ENCODE results near the gene CCDC136. TPM values are rescaled to one million over a fixed set of nuclear protein-coding genes. Genes with fewer than 3 reads are reported as not detected.

CCDC136 gene
- total RNA-seq, 1 experiment from 2014 or later: 11.1 TPM

DNA sequence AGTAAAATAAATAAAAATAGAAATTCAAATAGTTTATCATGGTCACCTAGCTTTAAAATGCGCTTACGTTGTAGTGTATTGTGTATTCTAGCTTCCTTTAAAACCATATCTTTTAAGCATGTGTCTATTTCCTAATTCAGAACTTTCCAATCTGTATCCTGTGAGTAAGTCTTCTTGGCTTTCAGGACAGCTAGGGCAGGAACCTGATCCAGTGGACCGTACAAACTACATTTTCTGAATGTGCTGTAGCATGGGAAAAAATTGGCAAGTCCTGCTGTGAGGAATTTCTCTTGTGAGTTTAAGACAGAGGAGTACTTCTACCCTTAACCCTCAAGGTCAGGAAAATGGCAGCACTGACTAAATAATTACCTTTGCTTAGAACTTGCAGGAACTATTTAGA, 28.2 kb upstream of the CCDC136 start:
- Histone ChIP-seq H3K27ac (ENCODE audit: low read depth, low read length) (no peak overlapping the region), H3K9me3 (ENCODE audit: control insufficient read depth in 1 of 2, insufficient read depth in 1 of 2, low read depth in 1 of 2, low read length in 2 of 2) (no peaks in the 10 kb centered on the region), H3K4me1 (ENCODE audit: control insufficient read depth in 1 of 2, insufficient read depth in 2 of 2, low read length in 2 of 2) (no peaks in the 10 kb centered on the region), H3K4me3 (replicated peaks in 1 of 2; ENCODE audit: low read depth in 1 of 2, low read length in 2 of 2) (no peak overlapping the region), H3K4me2 (ENCODE audit: low read length) (no peak overlapping the region), H3K9me2 (ENCODE audit: insufficient read depth) (no peaks in the 10 kb centered on the region), H3K9ac (ENCODE audit: low read length) (no peak overlapping the region), H4K20me1 (ENCODE audit: insufficient read depth) (no peaks in the 10 kb centered on the region), H2AFZ (ENCODE audit: low read depth, low read length, poor library complexity, severe bottlenecking) (no peak overlapping the region), H3K79me2 (ENCODE audit: insufficient read depth, low read length) (no peaks in the 10 kb centered on the region), H3K27me3 (ENCODE audit: insufficient read depth, low read length) (no peaks in the 10 kb centered on the region), H3K36me3 (ENCODE audit: control insufficient read depth in 1 of 2, insufficient read depth in 2 of 2, low read length in 2 of 2) (peaks cover 36 to 40% of the 10 kb centered on the region in 2 experiments)
- no peak for TF ChIP-seq EZH2phosphoT487 (IDR thresholded peaks at IDR 0.05; ENCODE audit: borderline replicate concordance)
- TF ChIP-seq, protein P1, sequence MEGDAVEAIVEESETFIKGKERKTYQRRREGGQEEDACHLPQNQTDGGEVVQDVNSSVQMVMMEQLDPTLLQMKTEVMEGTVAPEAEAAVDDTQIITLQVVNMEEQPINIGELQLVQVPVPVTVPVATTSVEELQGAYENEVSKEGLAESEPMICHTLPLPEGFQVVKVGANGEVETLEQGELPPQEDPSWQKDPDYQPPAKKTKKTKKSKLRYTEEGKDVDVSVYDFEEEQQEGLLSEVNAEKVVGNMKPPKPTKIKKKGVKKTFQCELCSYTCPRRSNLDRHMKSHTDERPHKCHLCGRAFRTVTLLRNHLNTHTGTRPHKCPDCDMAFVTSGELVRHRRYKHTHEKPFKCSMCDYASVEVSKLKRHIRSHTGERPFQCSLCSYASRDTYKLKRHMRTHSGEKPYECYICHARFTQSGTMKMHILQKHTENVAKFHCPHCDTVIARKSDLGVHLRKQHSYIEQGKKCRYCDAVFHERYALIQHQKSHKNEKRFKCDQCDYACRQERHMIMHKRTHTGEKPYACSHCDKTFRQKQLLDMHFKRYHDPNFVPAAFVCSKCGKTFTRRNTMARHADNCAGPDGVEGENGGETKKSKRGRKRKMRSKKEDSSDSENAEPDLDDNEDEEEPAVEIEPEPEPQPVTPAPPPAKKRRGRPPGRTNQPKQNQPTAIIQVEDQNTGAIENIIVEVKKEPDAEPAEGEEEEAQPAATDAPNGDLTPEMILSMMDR (IDR thresholded peaks at IDR 0.05 in 2 of 3, conservative IDR thresholded peaks at IDR 0.05 in 1 of 3; ENCODE audit: borderline replicate concordance in 1 of 3, insufficient read depth in 1 of 3, low read depth in 2 of 3, low read length in 2 of 3): no peak
- RAD21 ChIA-PET (ENCODE audit: low non-redundant PET in 1 of 2, low total read pairs in 2 of 2, uncharacterized antibody in 2 of 2, unreplicated experiment in 2 of 2): no interaction called here
- BruUV-seq (replicated peaks): no TSS peak
- ATAC-seq (no peak), DNase-seq (ENCODE audit: low read depth, low spot score) (no peak)
- POLR2A ChIA-PET: no interaction called here
- CTCF ChIA-PET: no interaction called here
- intact Hi-C loops (cut with micrococcal nuclease): no loop called here

DNA sequence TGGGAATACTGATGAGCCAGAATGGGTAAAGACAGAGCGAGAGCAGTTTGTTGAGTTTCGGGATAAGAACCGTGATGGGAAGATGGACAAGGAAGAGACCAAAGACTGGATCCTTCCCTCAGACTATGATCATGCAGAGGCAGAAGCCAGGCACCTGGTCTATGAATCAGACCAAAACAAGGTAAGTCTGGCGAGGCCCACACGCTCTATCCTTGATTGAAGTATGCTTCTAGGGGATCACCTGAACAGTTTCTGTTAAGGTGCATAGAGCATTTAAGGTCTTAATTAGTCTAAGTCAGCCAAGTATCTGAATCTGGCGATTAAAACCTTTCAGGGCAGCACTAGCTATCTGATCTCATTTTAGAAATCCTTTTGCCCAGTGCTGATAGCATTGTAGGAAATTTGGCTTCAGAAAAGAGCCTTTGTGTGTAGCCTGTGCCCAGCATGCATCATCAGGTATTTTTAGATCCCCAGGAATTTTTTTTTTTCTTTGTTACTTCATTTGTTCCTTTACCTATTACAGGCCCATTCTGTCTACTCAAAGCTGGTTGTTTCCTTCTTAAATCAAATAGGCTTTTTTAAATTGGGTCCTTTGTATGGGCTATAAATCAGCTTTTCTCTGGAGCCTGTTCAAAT, 24.2 kb upstream of the CCDC136 start:
- ChIA-PET RAD21 (ENCODE audit: low non-redundant PET in 1 of 2, low total read pairs in 2 of 2, uncharacterized antibody in 2 of 2, unreplicated experiment in 2 of 2) (no interaction called here), CTCF (no interaction called here), POLR2A (no interaction called here)
- no peaks in the 10 kb centered on the region for H4K20me1 ChIP-seq (ENCODE audit: insufficient read depth)
- no peak overlapping the region for H3K4me2 ChIP-seq (ENCODE audit: low read length)
- intact Hi-C loops (cut with micrococcal nuclease): no loop called here
- TF ChIP-seq SRF (IDR thresholded peaks at IDR 0.05; ENCODE audit: low read depth): no peak
- TF ChIP-seq EZH2 (IDR thresholded peaks at IDR 0.05): no peak
- TF ChIP-seq EGR1 (IDR thresholded peaks at IDR 0.05; ENCODE audit: low read depth): no peak
- no peak for TF ChIP-seq RAD21 (IDR thresholded peaks at IDR 0.05; ENCODE audit: low read depth)
- no peak for TF ChIP-seq SIN3A (IDR thresholded peaks at IDR 0.05; ENCODE audit: low read depth)
- TF ChIP-seq ELF1 (IDR thresholded peaks at IDR 0.05; ENCODE audit: borderline replicate concordance, low read depth): no peak
- no peak for TF ChIP-seq ZNF274 (IDR thresholded peaks at IDR 0.05; ENCODE audit: low read depth, low read length)
- no peak for TF ChIP-seq ZFX (IDR thresholded peaks at IDR 0.05)
- TF ChIP-seq POLR2A (IDR thresholded peaks at IDR 0.05; ENCODE audit: borderline replicate concordance, extremely low read depth, insufficient read depth, insufficient read length): no peak
- no peak for TF ChIP-seq CBX3 (IDR thresholded peaks at IDR 0.05; ENCODE audit: low read depth)
- TF ChIP-seq, protein P2, sequence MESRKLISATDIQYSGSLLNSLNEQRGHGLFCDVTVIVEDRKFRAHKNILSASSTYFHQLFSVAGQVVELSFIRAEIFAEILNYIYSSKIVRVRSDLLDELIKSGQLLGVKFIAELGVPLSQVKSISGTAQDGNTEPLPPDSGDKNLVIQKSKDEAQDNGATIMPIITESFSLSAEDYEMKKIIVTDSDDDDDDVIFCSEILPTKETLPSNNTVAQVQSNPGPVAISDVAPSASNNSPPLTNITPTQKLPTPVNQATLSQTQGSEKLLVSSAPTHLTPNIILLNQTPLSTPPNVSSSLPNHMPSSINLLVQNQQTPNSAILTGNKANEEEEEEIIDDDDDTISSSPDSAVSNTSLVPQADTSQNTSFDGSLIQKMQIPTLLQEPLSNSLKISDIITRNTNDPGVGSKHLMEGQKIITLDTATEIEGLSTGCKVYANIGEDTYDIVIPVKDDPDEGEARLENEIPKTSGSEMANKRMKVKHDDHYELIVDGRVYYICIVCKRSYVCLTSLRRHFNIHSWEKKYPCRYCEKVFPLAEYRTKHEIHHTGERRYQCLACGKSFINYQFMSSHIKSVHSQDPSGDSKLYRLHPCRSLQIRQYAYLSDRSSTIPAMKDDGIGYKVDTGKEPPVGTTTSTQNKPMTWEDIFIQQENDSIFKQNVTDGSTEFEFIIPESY (IDR thresholded peaks at IDR 0.05; ENCODE audit: extremely low read depth, insufficient replicate concordance, low read length): no peak
- TF ChIP-seq, protein P3, sequence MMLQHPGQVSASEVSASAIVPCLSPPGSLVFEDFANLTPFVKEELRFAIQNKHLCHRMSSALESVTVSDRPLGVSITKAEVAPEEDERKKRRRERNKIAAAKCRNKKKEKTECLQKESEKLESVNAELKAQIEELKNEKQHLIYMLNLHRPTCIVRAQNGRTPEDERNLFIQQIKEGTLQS (IDR thresholded peaks at IDR 0.05): no peak
- no peak for TF ChIP-seq YY1 (IDR thresholded peaks at IDR 0.05; ENCODE audit: extremely low read depth, insufficient replicate concordance, low read depth, low read length)
- TF ChIP-seq JUND (IDR thresholded peaks at IDR 0.05): no peak
- H3K9me3 ChIP-seq (ENCODE audit: control insufficient read depth in 1 of 2, insufficient read depth in 1 of 2, low read depth in 1 of 2, low read length in 2 of 2): no peaks in the 10 kb centered on the region
- H3K4me1 ChIP-seq (ENCODE audit: control insufficient read depth in 1 of 2, insufficient read depth in 2 of 2, low read length in 2 of 2): no peaks in the 10 kb centered on the region
- no peaks in the 10 kb centered on the region for H3K27me3 ChIP-seq (ENCODE audit: insufficient read depth, low read length)
- no peak for DNase-seq (ENCODE audit: low read depth, low spot score)
- no peaks in the 10 kb centered on the region for H3K9me2 ChIP-seq (ENCODE audit: insufficient read depth)
- no peak overlapping the region for H3K27ac ChIP-seq (ENCODE audit: low read depth, low read length)
- H3K79me2 ChIP-seq (ENCODE audit: insufficient read depth, low read length): no peaks in the 10 kb centered on the region
- no peak overlapping the region for H3K9ac ChIP-seq (ENCODE audit: low read length)
- peaks cover 34 to 58% of the 10 kb centered on the region in 2 experiments for H3K36me3 ChIP-seq (ENCODE audit: control insufficient read depth in 1 of 2, insufficient read depth in 2 of 2, low read length in 2 of 2)
- H3K4me3 ChIP-seq (replicated peaks in 1 of 2; ENCODE audit: low read depth in 1 of 2, low read length in 2 of 2): no peak overlapping the region
- H2AFZ ChIP-seq (ENCODE audit: low read depth, low read length, poor library complexity, severe bottlenecking): no peak overlapping the region
- ATAC-seq: no peak
- BruUV-seq (replicated peaks): no TSS peak
